Natural killer cell (primary cell): ENCODE data around the gene PRKG1. TPM values are rescaled to one million over a fixed set of nuclear protein-coding genes. Genes with fewer than 3 reads are reported as not detected.
A peak's percentile ranks its signal among the peaks of the same experiment; 100 is the strongest.

Experiments
- ATAC-seq, 3 donors: fragments of 150-1000 bp in 2 of 3; fragments of 200-7000 bp in 1 of 3; cut with Tn5 transposase; 1 replicate in 1 of 3; 2 replicates in 2 of 3; pipeline ENCODE4 v1.10.0; 2021; ENCODE audit warnings: mild to moderate bottlenecking in 2 of 3, moderate library complexity in 2 of 3
- DNase-seq, 2 donors: peaks; one replicate each; pipeline versions ENCODE4 v3.0.0 to v3.0.0-alpha.2; 2013 to 2021; ENCODE audit warnings: mixed read lengths in 1 of 2
- H3K27ac ChIP-seq: one replicate; pipeline ENCODE4 v1.5.1; 2013; ENCODE audit warnings: mild to moderate bottlenecking, low read length
- H3K27me3 ChIP-seq: one replicate; pipeline ENCODE4 v1.6.1; 2013; ENCODE audit warnings: low read length; ENCODE audit not compliant: control insufficient read depth, insufficient read depth
- H3K36me3 ChIP-seq: one replicate; pipeline ENCODE4 v1.6.1; 2013; ENCODE audit warnings: low read length; ENCODE audit not compliant: control insufficient read depth, insufficient read depth
- H3K4me1 ChIP-seq: one replicate; pipeline ENCODE4 v1.6.1; 2013; ENCODE audit warnings: low read length; ENCODE audit not compliant: control insufficient read depth, insufficient read depth
- H3K4me3 ChIP-seq: one replicate; pipeline ENCODE4 v1.5.1; 2013; ENCODE audit warnings: low read length
- H3K9me3 ChIP-seq: one replicate; pipeline ENCODE4 v1.6.1; 2013; ENCODE audit warnings: low read length; ENCODE audit not compliant: control insufficient read depth, insufficient read depth
- H3K27ac Mint-ChIP-seq, 2 donors: one replicate each; pipeline ENCODE4 v1.8.0; 2022; ENCODE audit warnings: mild to moderate bottlenecking in 2 of 2, mixed read lengths in 2 of 2, moderate library complexity in 1 of 2
- H3K27me3 Mint-ChIP-seq, 2 donors: one replicate each; pipeline ENCODE4 v1.8.0; 2022; ENCODE audit warnings: low read depth in 2 of 2, mixed read lengths in 2 of 2
- H3K36me3 Mint-ChIP-seq: one replicate; pipeline ENCODE4 v1.8.0; 2022; ENCODE audit warnings: mixed read lengths
- H3K4me1 Mint-ChIP-seq, 2 donors: one replicate each; pipeline ENCODE4 v1.8.0; 2022; ENCODE audit warnings: mixed read lengths in 2 of 2
- H3K4me3 Mint-ChIP-seq: one replicate; pipeline ENCODE4 v1.8.0; 2022; ENCODE audit warnings: mild to moderate bottlenecking, moderate library complexity, mixed read lengths
- H3K9me3 Mint-ChIP-seq, 2 donors: one replicate each; pipeline ENCODE4 v1.8.0; 2022; ENCODE audit warnings: mixed read lengths in 2 of 2
- CTCF ChIP-seq: fragments of 200-600 bp; IDR thresholded peaks from one replicate; pipeline ENCODE4 v1.8.0; 2022; ENCODE audit warnings: antibody characterized with exemption
- WGBS: methylation state at CpG from one replicate; pipeline ENCODE4 v1.1.7; 2013; ENCODE audit warnings: missing lambda C conversion rate; ENCODE audit not compliant: insufficient coverage; 5-methylcytosine and 5-hydroxymethylcytosine counted together
- intact Hi-C: fragments of 100-400 bp; cut with micrococcal nuclease; formaldehyde crosslinking; loops from one replicate; pipeline ENCODE4 v1.14.2; 2022
- total RNA-seq, 4 donors: library from RNA; stranded (reverse); fragments of 120-200 nt in 1 of 4; gene quantifications; one replicate each; pipeline versions ENCODE4 v1.2.3 to v1.2.4, GENCODE V29; 2013 to 2022

PRKG1 gene
- total RNA-seq, 3 donors from 2014 or later (not counting 1 experiment from before 2014, with no cell fraction given) = 0.23 to 0.41 (median 0.35) TPM

- no peak for ATAC-seq
- no peak for TF ChIP-seq CTCF
- no peaks in the 10 kb centered on the region for H3K9me3 Mint-ChIP-seq
- H3K36me3 Mint-ChIP-seq = no peaks in the 10 kb centered on the region
- no peaks in the 10 kb centered on the region for H3K27me3 ChIP-seq
- no peaks in the 10 kb centered on the region for H3K36me3 ChIP-seq
- no peaks in the 10 kb centered on the region for H3K4me1 ChIP-seq
- DNase-seq = no peak
- no peak overlapping the region for H3K27ac Mint-ChIP-seq
- no peaks in the 10 kb centered on the region for H3K9me3 ChIP-seq
- WGBS = 69% methylated on average over 2 of the region's 4 CpGs
- no peak overlapping the region for H3K27ac ChIP-seq
- intact Hi-C loops = no loop called here
- peaks cover 0 to 6% of the 10 kb centered on the region in 2 donors for H3K27me3 Mint-ChIP-seq
- no peak overlapping the region for H3K4me3 Mint-ChIP-seq
- H3K4me1 Mint-ChIP-seq = no peaks in the 10 kb centered on the region
- no peak overlapping the region for H3K4me3 ChIP-seq
Measured at GRCh38 chr10:51057925-51058324, 16.4 kb upstream of the PRKG1 start.

- no peaks in the 10 kb centered on the region for H3K36me3 Mint-ChIP-seq
- H3K4me1 ChIP-seq = no peaks in the 10 kb centered on the region
- no peak overlapping the region for H3K27ac ChIP-seq
- ATAC-seq = no peak
- no peak overlapping the region for H3K4me3 ChIP-seq
- no peak overlapping the region for H3K27ac Mint-ChIP-seq
- no peaks in the 10 kb centered on the region for H3K9me3 Mint-ChIP-seq
- 70% methylated on average over 2 of the region's 4 CpGs for WGBS
- no peak for DNase-seq
- no peaks in the 10 kb centered on the region for H3K27me3 Mint-ChIP-seq
- H3K4me1 Mint-ChIP-seq = no peaks in the 10 kb centered on the region
- H3K4me3 Mint-ChIP-seq = no peak overlapping the region
- intact Hi-C loops = loop anchor here (5.0 kb wide), 1 partner anchor 1154 kb away; no protein-coding TSS in a partner anchor
- TF ChIP-seq CTCF = no peak
- no peaks in the 10 kb centered on the region for H3K9me3 ChIP-seq
- H3K27me3 ChIP-seq = no peaks in the 10 kb centered on the region
- no peaks in the 10 kb centered on the region for H3K36me3 ChIP-seq
Measured at GRCh38 chr10:51063166-51063565, 11.1 kb upstream of the PRKG1 start.

- H3K4me3 ChIP-seq = no peak overlapping the region
Measured at GRCh38 chr10:51063659-51064535, 10.4 kb upstream of the PRKG1 start.

More at GRCh38 chr10:51063659-51064535, 10.4 kb upstream of the PRKG1 start:
- H3K27ac Mint-ChIP-seq = no peak overlapping the region
- H3K4me3 Mint-ChIP-seq = no peak overlapping the region
- Histone ChIP-seq H3K27me3 (no peaks in the 10 kb centered on the region), H3K9me3 (no peaks in the 10 kb centered on the region), H3K36me3 (no peaks in the 10 kb centered on the region), H3K4me1 (no peaks in the 10 kb centered on the region), H3K27ac (no peak overlapping the region)
- no peaks in the 10 kb centered on the region for H3K4me1 Mint-ChIP-seq
- TF ChIP-seq CTCF = no peak
- DNase-seq = peak in 1 of 2 donors; percentile 19
- no peaks in the 10 kb centered on the region for H3K27me3 Mint-ChIP-seq
- no peaks in the 10 kb centered on the region for H3K9me3 Mint-ChIP-seq
- 0% methylated on average over 1 of the region's 2 CpGs for WGBS
- no peaks in the 10 kb centered on the region for H3K36me3 Mint-ChIP-seq
- intact Hi-C loops = loop anchor here (5.0 kb wide), 1 partner anchor 1153 kb away; no protein-coding TSS in a partner anchor
- no peak for ATAC-seq
